Epidermal melanocyte (primary cell): ENCODE data around the gene NTMT2.
A peak's percentile ranks its signal among the peaks of the same experiment; 100 is the strongest.
"Not testable (repeated sequence)": the region's sequence is repeated elsewhere in the genome, so short reads cannot be mapped to it uniquely, and the experiment has no call there.

Experiments used
- DNase-seq: peaks from one replicate; pipeline ENCODE4 v3.0.0; 2011; ENCODE audit warnings: low spot score; ENCODE audit not compliant: insufficient read length

NTMT2 gene

GRCh38 chr1:170145770-170146676 is at the start of gene NTMT2:
NTMT2 (plus strand) TSS chr1:170145959; CDS start chr1:170146108, 149 bp downstream.
- DNase-seq: no peak

- no peak for DNase-seq
These were observed 49.6 kb upstream of the NTMT2 start for GRCh38 chr1:170095976-170096748.

GRCh38 chr1:170096806-170097340 is 48.9 kb upstream of the NTMT2 start:
- no peak for DNase-seq

- DNase-seq: no peak
These were observed 48.3 kb upstream of the NTMT2 start for GRCh38 chr1:170097449-170097948.

- DNase-seq: not testable (repeated sequence)
These were observed 32.6 kb upstream of the NTMT2 start for GRCh38 chr1:170113140-170113539.

- no peak for DNase-seq
These were observed 30.9 kb upstream of the NTMT2 start for GRCh38 chr1:170114906-170115305.

- DNase-seq: no peak
These were observed 23.4 kb upstream of the NTMT2 start for GRCh38 chr1:170122366-170122765.

- DNase-seq: no peak
These were observed 20.5 kb upstream of the NTMT2 start for GRCh38 chr1:170125269-170125668.

GRCh38 chr1:170126696-170127095 is 19.1 kb upstream of the NTMT2 start:
- peak; percentile 25 for DNase-seq

- no peak for DNase-seq
These were observed 14.3 kb upstream of the NTMT2 start for GRCh38 chr1:170131450-170131849.

- no peak for DNase-seq
These were observed 13.8 kb upstream of the NTMT2 start for GRCh38 chr1:170131984-170132383.

- no peak for DNase-seq
These were observed 11.8 kb upstream of the NTMT2 start for GRCh38 chr1:170133766-170134495.

- DNase-seq: no peak
These were observed 11.2 kb upstream of the NTMT2 start for GRCh38 chr1:170134521-170134920.

- DNase-seq: no peak
These were observed 5.4 kb upstream of the NTMT2 start for GRCh38 chr1:170140371-170140770.

GRCh38 chr1:170145061-170145460 is 698 bp upstream of the NTMT2 start:
- no peak for DNase-seq

GRCh38 chr1:170146720-170147263 is 1.0 kb downstream of the NTMT2 start:
- DNase-seq: no peak

GRCh38 chr1:170149241-170149640 is 3.5 kb downstream of the NTMT2 start:
- DNase-seq: no peak

GRCh38 chr1:170150016-170150415 is 4.3 kb downstream of the NTMT2 start:
- no peak for DNase-seq

- DNase-seq: no peak
These were observed 5.2 kb downstream of the NTMT2 start for GRCh38 chr1:170150921-170151320.

- no peak for DNase-seq
These were observed 7.7 kb downstream of the NTMT2 start for GRCh38 chr1:170153417-170153816.

GRCh38 chr1:170155055-170155454 is 9.3 kb downstream of the NTMT2 start:
- no peak for DNase-seq
